GM21367 (cell line): ENCODE results near the gene KLF2.

ENCODE experiments used
- ATAC-seq: cut with Tn5 transposase; IDR thresholded peaks from one replicate; pipeline ENCODE4 v1.9.1; 2021; ENCODE audit not compliant: unreplicated experiment

KLF2 gene

DNA sequence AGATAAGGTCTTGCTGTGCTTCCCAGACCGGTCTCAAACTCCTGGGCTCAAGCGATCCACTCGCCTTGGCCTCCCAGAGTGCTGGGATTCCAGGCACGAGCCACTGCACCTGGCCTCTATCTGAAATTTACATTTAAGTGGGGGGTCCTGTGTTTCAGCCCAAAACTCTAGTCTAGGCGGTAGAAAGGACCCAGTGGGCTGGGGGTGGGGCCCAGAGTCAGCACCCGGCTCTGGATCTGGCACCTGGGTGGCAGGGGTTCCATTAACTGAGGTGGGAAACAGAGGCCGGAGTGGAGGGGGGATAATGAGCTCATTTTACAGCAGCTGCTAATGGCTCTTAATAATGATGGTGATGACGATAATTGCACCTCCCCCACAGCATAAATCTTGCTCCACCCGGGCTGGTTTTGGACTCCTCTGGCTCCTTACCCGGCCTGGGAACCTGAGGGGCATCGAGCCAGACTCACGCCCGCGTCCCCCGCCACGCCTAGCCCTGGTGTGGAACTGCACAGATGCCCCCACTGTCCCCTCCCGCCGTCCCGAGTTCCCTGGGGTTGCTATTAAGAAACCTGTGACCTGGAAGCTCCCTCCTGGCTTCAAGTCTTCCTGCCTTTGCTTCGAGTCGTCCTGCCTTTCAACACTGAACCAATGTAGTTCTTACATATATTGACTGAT lies 17.8 kb upstream of the KLF2 start:
- no peak for ATAC-seq

DNA sequence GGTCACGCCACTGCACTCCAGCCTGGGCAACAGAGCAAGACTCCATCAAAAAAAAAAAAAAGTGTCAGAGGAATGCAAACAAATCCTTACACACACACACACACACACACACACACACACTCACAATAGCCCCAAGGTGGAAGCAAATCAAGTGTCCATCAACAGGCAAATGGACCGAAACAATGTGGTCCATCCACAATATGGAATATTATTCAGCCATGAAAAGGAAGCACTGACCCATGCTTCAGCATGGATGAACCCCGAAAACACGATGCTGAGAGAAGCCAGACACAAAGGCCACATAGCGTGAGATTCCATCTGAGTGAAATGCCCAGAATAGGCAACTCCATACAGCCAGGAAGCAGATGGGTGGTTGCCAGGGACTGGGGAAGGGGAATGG lies 16.5 kb upstream of the KLF2 start:
- no peak for ATAC-seq

DNA sequence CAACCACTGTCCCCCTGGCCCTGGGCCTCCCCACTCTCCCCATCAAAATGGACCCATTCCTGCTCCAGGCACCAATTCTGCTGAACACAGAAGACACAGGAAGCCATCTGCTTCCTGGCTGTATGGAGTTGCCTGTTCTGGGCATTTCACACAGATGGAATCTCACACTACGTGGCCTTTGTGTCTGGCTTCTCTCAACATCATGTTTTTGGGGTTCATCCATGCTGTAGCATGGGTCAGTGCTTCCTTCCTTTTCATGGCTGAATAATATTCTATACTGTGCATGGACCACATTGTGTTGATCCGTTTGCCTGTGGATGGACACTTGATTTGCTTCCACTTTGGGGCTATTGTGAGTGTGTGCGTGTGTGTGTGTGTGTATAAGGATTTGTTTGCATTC lies 15.0 kb upstream of the KLF2 start:
- ATAC-seq = no peak

DNA sequence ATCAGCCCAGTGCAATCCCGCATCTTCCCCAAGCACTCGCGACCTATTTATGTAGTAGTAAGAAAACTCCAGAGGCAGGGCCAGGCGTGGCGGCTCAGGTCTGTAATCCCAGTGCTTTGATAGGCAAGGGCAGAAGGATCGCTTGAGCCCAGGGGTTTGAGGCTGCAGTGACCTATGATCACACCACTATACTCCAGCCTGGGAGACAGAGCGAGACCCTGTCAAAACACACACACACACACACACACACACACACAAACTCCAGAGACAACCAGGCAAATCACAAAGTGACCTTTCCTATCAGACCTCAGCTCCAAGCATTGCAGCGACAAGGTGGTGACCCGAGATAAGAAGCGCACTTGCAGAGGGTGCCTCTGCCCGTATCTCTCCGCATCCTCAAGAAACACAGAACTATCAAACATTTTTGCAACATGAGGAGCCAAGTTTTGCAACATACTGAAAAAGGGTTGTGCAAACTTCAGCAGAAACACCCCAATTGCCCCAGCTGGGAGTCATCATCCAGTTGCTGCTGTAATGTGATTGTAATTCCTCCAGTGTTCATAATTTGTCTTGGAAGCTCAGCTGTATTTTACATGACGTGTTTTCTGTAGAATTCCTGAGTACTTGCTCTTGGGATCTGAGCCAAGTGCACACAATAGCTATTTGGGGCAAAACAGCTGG lies 8.7 kb upstream of the KLF2 start:
- no peak for ATAC-seq

DNA sequence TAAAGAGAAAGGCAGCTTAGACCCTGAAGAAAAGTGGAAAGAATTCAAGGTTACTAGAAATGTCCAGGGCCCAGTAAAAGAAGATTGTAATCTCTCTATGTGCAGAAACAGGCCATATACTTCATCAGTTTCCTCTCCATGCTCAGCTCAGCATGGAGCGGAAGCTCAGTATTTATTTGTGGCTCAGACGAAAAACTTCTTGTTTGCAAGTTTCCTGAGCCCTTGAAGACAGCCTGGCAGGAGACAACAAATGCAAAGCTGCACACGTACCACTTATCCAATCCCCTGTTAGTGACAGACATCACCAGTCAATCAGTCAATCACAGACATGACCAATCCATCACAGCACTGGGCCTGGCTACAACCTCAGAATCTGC lies 8.1 kb upstream of the KLF2 start:
- ATAC-seq = no peak

DNA sequence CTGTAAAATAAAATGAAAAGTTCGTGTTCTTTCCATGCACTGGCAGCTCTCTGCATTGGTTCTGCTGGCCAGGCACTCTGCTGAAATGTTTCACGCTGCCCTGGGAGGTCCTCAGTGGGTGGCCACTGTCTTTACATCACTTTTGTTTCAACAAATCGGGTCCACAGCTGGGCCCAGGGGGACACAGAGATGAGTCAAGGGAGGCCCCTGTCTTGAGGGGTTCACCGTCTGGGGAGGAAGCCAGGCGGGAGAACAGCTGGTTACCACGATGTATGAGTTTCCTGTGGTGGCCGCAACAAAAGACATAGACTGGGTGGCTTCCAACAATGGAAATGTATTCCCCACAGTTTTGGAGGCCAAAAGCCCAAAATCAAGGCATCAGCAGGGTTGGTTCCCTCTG lies 5.1 kb upstream of the KLF2 start:
- no peak for ATAC-seq

DNA sequence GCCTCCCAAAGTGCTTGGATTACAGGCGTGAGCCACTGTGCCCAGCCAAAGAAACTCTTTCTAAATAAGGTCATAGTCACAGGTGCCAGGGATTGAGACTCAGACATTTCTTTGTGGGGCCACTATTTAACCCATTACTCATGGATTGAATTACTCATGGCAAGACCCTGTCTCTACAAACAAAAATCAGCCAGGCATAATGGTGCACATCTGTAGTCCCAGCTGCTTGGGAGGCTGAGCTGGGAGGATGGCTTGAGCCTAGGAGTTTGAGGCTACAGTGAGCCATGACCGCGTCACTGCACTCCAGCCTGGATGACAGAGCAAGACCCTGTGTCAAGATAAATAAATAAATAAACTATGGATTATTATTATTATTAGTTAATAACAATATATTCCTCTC lies 3.6 kb upstream of the KLF2 start:
- no peak for ATAC-seq

DNA sequence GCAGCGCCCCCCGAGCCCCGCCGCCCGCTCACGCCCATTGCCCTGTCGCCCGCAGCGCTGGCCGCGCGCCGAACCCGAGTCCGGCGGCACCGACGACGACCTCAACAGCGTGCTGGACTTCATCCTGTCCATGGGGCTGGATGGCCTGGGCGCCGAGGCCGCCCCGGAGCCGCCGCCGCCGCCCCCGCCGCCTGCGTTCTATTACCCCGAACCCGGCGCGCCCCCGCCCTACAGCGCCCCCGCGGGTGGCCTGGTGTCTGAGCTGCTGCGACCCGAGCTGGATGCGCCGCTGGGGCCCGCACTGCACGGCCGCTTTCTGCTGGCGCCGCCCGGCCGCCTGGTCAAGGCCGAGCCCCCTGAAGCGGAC lies 518 bp downstream of the KLF2 start:
- ATAC-seq = no peak

DNA sequence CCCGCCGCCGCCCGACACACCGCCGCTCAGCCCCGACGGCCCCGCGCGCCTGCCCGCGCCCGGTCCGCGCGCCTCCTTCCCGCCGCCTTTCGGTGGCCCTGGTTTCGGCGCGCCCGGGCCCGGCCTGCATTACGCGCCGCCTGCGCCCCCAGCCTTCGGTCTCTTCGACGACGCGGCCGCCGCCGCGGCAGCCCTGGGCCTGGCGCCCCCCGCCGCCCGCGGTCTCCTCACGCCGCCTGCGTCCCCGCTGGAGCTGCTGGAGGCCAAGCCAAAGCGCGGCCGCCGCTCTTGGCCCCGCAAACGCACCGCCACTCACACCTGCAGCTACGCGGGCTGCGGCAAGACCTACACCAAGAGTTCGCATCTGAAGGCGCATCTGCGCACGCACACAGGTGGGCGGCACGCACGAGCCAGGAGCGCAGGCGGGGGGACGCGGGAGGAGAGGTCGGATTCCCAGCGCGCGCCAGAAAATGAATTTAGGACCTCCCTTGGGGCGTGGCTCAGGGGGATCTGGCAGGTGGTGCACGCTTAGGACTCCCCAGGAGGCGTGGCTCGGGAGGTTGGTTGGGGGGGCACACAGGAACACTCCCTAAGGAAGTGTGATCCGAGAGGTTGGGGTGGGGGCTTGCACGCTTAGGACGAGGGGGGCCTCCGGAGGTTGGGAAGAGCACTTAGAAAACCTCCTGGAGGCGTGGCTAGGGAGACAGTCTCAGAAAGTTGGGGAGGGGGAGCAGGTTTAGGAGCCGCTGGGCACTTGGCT lies 1.2 kb downstream of the KLF2 start:
- ATAC-seq = no peak

DNA sequence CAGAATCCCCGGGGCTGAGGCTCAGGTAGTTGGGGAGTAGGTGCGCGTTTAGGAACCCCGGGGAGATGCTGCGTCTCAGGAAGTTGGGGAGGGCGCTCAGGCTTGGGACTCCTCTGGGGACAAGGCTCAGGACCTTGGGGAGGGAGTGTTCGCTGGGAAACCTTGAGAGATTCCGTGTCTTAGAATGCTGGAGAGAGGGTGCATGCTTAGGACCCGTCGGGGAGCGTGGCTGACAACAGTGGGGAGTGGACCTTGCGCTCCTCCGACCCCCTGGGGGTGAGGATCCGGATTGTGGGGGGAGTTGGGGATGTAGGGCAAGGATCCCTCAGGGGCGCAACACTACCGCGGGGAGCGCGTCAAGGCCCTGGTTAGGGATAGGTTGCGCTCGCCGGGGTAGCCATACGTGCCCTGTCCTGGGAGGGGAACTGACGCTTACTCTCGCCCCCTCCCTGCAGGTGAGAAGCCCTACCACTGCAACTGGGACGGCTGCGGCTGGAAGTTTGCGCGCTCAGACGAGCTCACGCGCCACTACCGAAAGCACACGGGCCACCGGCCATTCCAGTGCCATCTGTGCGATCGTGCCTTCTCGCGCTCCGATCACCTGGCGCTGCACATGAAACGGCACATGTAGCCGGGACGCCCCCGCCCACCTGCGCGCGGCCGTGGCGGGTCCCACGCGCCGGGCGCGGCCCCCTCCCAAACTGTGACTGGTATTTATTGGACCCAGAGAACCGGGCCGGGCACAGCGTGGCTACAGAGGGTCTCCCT lies 2.0 kb downstream of the KLF2 start:
- ATAC-seq = no peak

DNA sequence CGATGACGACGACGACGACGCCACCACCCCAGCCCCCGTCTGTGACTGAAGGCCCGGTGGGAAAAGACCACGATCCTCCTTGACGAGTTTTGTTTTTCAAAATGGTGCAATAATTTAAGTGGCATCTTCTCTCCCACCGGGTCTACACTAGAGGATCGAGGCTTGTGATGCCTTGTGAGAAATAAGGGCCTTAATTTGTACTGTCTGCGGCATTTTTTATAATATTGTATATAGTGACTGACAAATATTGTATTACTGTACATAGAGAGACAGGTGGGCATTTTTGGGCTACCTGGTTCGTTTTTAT lies 2.5 kb downstream of the KLF2 start:
- no peak for ATAC-seq

DNA sequence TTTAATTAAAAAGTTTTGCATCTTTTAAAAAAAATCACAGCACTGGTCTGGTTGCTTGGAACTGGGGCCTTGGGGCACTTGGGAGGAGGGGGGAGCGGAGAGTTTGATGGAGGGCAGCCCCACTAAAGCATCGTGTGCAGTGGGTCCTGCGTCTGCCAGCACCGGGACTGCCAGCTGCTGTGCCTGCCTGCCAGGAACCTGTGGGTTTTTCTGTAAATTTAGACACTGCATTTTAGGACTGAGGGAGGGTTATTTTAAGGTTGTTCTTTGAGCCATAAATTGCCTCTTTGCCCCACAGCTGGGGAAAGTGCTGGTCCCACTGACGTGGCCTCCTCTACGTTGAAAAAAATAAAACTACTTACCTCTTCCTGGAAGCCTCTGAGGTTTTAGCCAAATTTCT lies 2.9 kb downstream of the KLF2 start:
- no peak for ATAC-seq

DNA sequence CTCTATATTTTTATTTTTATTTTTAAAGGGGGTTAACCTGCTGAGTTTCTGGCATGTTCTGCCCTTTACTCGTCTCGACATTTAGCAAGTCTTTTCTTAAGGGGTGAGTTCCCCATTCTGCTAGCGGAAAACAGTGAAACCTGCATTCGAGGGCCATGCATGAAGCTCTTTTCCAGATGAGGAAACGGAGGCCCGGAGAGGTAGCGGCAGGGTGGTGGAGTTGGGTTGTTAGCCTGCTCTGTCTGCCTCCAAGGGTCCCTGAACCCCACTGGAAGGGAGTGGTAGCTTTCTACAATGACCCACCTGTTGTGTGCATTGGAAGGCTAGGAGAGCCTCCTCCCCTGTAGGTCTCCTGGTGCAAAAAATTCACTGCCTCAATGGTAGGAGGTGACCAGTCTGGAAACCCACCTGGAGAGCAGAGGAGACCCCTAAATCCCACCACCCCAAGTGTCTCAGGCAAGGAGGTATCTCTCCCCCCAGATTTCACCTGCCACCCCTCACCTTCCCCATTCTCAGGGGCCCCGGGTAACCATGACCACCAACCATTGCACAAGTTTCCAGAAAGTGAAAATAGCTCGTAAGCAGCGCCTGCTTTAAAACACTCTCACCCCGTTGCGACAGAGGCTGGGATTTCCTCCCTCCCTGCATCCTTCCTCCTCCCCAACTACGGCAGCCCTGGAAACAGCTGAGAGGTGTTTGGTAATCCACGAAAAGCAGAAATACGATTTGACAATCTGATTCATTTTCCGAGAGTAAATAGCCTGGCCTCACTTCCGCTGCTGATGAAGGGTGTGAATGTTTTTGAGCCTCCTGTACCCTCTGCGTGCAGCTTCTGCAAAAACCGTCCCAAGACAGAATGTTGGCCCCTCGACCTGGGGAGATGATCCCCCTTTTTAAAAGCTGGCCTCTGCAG lies 3.5 kb downstream of the KLF2 start:
- no peak for ATAC-seq

DNA sequence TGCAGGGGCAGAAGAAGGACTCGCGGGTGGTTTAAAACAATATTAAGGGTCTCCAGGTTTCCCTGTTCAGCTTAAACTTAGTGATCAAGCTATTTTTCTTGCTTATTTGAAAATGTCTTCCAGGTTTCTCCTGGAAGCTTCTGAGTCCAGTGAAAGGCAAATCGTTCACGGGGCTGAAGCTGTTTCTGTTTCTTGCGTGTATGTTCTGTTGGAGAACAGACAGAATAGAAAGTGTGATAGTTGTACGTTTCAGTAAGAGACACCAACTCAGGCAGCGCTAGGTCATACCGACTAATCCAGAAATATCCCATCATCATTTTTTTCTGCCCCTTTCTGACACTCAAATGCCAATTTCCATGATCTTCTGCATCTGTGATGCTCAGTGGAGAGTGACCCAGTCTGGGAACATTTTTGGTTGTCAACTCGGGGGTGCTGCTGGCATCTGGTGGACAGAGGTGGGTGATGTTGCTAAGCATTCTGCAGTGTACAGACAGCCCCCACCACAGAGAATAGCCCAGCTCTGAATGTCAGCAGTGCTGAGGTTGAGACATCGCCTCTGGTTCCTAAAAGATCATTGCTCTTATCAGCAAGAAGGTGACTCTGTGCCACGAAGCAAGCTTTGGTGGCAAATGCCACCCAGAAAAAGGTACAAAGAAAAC lies 4.3 kb downstream of the KLF2 start:
- no peak for ATAC-seq

DNA sequence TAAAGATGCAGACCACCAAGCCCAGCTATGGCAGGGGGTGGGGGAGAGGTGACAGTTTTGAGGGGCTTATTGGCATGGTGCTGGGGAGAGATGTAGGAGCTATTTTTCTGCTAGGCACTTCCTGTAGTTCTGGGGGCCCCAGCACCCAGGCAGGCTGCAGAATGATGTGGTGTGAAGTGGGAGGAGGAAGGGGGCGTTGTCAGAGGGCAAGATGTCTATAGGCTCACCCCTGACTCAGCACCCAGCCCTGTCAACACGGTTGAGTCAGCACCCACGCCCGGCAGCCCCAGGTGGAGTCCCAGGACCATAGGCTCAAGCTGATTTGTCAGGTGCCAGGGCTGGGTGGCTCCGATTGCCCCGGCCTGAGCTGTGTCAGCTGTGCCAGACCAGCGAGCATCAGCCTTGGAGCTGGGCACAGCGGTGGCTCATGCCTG lies 5.8 kb downstream of the KLF2 start:
- peak; percentile 39 for ATAC-seq

DNA sequence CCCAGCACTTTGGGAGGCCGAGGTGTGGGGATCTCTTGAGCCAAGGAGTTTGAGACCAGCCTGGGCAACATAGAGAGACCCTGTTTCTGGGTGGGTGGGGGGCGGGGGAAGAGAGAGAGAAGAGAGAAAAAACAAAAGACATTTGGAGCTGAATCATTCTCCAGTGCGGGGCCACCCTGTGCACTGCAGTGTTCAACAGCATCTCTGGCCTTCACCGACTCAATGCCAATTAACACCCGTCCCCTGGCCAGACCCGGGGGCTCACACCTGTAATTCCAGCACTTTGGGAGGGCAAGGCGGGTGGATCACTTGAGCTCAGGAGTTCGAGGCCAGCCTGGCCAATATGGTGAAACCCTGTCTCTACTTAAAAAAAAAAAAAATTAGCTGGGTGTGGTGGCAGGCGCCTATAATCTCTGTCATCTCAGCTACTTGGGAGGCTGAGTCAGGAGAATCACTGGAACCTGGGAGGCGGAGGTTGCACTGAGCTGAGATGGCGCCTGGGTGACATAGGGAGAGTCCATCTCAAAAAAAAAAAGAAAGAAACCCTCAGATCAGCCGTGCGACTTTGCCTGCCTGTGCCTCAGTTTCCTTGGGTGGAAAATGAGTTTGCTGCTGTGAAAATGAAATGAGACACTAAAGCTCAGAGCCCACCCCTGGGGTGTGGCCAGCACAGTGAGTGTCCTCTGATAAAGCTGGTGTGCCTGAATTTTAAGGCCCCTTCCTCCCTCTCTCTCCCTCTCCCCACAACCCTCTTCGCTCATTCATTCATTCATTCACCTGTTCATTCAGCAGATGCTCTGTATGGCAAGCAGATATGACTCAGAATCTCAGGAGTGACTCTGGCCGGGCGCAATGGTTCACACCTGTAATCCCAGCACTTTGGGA lies 6.4 kb downstream of the KLF2 start:
- no peak for ATAC-seq

DNA sequence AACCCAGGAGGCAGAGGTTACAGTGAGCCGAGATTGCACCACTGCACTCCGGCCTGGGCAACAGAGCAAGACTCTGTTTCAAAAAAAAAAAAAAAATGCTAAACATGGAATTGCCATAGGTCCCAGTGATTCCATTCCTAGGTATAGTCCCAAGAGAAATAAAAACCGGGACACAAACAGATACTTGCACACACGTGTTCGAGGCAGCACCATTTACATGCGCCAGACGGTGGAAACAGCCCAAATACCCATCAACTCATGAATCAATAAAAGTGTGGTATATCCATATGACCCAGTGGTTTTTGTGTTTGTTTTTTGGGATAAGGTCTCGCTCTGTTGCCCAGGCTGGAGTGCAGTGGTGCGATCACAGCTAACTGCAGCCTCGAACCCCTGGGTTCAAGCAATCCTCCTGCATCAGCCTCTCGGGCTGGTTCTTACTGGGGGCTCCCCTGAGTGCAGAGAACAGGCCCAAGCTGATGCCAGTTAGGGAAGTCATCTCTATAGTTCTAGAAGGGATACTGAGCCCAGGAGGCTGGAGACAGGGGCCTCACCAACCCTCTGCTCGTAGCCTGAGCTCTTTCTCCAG lies 8.5 kb downstream of the KLF2 start:
- ATAC-seq = no peak

DNA sequence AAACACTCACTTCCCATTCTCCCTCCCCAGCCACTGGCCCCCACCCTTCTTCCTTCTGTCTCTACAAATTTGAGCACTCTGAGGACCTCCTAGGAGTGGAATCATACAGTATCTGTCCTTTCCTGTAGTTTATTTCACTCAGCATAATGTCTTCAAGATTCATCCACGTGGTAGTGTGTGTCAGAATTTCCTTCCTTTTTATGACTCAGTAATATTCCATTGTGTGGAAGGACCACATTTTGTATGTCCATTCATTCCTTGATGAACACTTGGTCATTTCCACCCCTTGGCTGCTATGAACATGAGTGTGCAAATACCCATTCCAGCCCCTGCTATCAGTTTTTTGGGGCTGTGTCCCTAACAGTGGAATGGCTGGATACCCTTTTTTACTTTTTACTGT lies 9.8 kb downstream of the KLF2 start:
- no peak for ATAC-seq

DNA sequence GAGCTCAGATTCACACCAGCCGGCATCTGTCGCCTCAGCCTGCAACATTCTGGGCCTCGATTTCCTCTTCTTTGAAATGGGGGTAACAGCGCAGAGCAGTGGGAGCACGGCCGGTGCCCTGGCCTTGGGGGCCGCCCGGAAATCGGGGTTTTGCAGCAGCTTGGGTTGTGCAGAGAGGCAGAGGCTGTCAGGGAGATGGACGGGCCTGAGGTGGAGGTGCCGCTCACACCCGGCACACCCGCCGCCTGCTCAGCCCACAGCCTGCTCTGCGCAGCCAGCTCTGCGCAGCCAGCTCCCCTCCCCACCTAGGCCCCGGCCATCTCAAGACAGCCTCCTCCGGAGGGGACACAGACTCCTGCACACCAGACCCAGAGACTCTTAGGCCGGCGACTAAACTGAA lies 10.6 kb downstream of the KLF2 start:
- no peak for ATAC-seq
